Esophagus muscularis mucosa (tissue), 4 donors: Measurements from ENCODE around the gene LMX1B. TPM values are rescaled to one million over a fixed set of nuclear protein-coding genes. Genes with fewer than 3 reads are reported as not detected.

Source experiments
- DNase-seq: peaks from one replicate; pipeline ENCODE4 v3.0.0-alpha.2; 2017; ENCODE audit errors: extremely low spot score
- H3K27ac ChIP-seq, 4 donors: fragments of 200-600 bp; sonication (generic); replicated peaks in 1 of 4; 1 replicate in 3 of 4; 2 replicates in 1 of 4; pipeline ENCODE4 v1.5.1; 2016 to 2019; ENCODE audit warnings: mild to moderate bottlenecking in 1 of 4
- H3K27me3 ChIP-seq, 4 donors: fragments of 200-600 bp; sonication (generic); one replicate each; pipeline versions ENCODE4 v1.5.1 to v1.6.0; 2016 to 2019
- H3K36me3 ChIP-seq, 4 donors: fragments of 200-600 bp; sonication (generic); one replicate each; pipeline ENCODE4 v1.5.1; 2016 to 2019
- H3K4me1 ChIP-seq, 4 donors: fragments of 200-600 bp; sonication (generic); one replicate each; pipeline ENCODE4 v1.5.1; 2016 to 2019
- H3K4me3 ChIP-seq, 4 donors: fragments of 200-600 bp; sonication (generic); 1 replicate in 2 of 4; 2 replicates in 2 of 4; pipeline ENCODE4 v1.5.1; 2016 to 2019; ENCODE audit warnings: mild to moderate bottlenecking in 4 of 4, moderate library complexity in 1 of 4
- H3K9me3 ChIP-seq, 4 donors: fragments of 200-600 bp; sonication (generic); 1 replicate in 3 of 4; 2 replicates in 1 of 4; pipeline ENCODE4 v1.5.1; 2016 to 2019
- EP300 ChIP-seq: sonication (generic); formaldehyde crosslinking; IDR thresholded peaks from one replicate; pipeline ENCODE4 v1.6.1; 2017; ENCODE audit warnings: antibody characterized with exemption
- POLR2A ChIP-seq: fragments of 450-650 bp; IDR thresholded peaks from one replicate; pipeline ENCODE4 v1.6.1; 2017; ENCODE audit warnings: antibody characterized with exemption, moderate library complexity, mild to moderate bottlenecking, low read depth
- POLR2AphosphoS5 ChIP-seq, 2 donors: sonication (generic); formaldehyde crosslinking; IDR thresholded peaks; one replicate each; pipeline ENCODE4 v1.6.1; 2017; ENCODE audit warnings: antibody characterized with exemption in 2 of 2
- WGBS: methylation state at CpG from one replicate; pipeline ENCODE4 v1.1.5; 2018; 5-methylcytosine and 5-hydroxymethylcytosine counted together
- intact Hi-C: fragments of 100-400 bp; cut with DNase I; formaldehyde crosslinking; loops from one replicate; pipeline ENCODE4 v1.15.1; 2023
- total RNA-seq, 4 donors: library from RNA; depleted of rRNA; stranded (reverse); fragments of >200 nt; gene quantifications; one replicate each; pipeline versions ENCODE4 v1.1.0 to v1.2.1, GENCODE V29; 2016
- TF ChIP-seq, protein P1 (sequence below), 3 experiments: fragments of 200-600 bp in 2 of 3; fragments of 450-650 bp in 1 of 3; sonication (generic) in 2 of 3; IDR thresholded peaks; one replicate each; pipeline ENCODE4 v1.5.1; 2017 to 2019; ENCODE audit warnings: antibody characterized with exemption in 3 of 3, mild to moderate bottlenecking in 2 of 3, moderate library complexity in 1 of 3

LMX1B gene
- total RNA-seq, 4 donors from 2014 or later: under 0.01 to 0.66 (median 0.24) TPM

DNA sequence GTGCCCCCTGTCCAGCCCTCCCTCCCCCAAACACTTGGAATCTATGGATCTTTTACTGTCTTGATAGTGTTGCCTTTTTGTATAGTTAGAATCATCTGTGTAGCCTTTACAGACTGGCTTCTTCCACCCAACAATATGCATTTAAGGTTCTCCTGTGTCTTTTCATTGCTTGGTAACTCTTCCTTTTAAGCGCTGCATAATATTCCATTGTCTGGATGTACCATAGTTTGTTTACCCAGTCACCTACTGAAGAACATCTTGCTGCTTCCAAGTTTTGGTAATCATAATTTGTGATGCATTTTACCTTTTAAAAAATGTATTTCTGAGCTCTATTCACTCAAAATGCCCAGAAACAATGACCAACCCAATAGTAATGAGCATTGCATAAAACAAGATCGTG, 17.7 kb upstream of the LMX1B start:
- Histone ChIP-seq H3K27me3 (peaks cover 0 to 50% (median 3%) of the 10 kb centered on the region in 4 donors), H3K4me3 (no peak overlapping the region), H3K36me3 (no peaks in the 10 kb centered on the region), H3K4me1 (no peaks in the 10 kb centered on the region), H3K9me3 (no peaks in the 10 kb centered on the region), H3K27ac (no peak overlapping the region)
- 95% methylated on average over 2 of the region's 2 CpGs for WGBS
- no peak for DNase-seq
- intact Hi-C loops: no loop called here
- TF ChIP-seq POLR2A (no peak), EP300 (no peak), POLR2AphosphoS5 (IDR thresholded peaks at IDR 0.05) (no peak)
- TF ChIP-seq, protein P1, sequence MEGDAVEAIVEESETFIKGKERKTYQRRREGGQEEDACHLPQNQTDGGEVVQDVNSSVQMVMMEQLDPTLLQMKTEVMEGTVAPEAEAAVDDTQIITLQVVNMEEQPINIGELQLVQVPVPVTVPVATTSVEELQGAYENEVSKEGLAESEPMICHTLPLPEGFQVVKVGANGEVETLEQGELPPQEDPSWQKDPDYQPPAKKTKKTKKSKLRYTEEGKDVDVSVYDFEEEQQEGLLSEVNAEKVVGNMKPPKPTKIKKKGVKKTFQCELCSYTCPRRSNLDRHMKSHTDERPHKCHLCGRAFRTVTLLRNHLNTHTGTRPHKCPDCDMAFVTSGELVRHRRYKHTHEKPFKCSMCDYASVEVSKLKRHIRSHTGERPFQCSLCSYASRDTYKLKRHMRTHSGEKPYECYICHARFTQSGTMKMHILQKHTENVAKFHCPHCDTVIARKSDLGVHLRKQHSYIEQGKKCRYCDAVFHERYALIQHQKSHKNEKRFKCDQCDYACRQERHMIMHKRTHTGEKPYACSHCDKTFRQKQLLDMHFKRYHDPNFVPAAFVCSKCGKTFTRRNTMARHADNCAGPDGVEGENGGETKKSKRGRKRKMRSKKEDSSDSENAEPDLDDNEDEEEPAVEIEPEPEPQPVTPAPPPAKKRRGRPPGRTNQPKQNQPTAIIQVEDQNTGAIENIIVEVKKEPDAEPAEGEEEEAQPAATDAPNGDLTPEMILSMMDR (IDR thresholded peaks at IDR 0.05): no peak

DNA sequence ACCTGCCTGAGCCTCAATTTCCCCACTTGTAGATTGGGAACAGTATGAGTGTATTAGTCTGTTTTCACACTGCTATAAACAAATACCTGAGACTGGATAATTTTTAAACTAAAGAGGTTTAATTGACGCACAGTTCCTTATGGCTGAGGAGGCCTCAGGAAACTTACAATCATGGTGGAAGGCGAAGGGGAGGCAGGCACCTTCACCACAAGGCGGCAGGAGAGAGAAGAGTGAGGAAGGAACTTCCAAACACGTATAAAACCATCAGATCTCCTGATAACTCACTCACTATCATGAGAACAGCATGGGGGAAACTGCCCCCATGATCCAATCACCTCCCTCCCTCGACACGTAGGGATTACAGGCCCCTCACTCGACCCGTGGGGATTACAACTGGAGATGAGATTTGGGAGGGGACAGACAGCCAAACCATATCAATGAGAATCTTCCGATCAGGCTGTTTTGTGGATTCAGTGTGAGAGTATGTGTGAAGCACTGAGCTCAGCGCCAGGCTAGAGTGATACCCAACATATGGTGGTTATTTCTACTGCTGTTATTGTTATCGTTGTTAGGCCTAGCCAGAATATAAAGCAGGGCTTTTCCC, 14.6 kb upstream of the LMX1B start:
- H3K27me3 ChIP-seq: peaks cover 0 to 45% (median 1%) of the 10 kb centered on the region in 4 donors
- no peak for TF ChIP-seq POLR2A
- TF ChIP-seq POLR2AphosphoS5 (IDR thresholded peaks at IDR 0.05): no peak
- no peak for TF ChIP-seq EP300
- TF ChIP-seq, protein P1 (IDR thresholded peaks at IDR 0.05): no peak
- no peak overlapping the region for H3K4me3 ChIP-seq
- H3K4me1 ChIP-seq: no peaks in the 10 kb centered on the region
- DNase-seq: no peak
- no peak overlapping the region for H3K27ac ChIP-seq
- 57% methylated on average over 11 of the region's 11 CpGs for WGBS
- intact Hi-C loops: no loop called here
- H3K36me3 ChIP-seq: no peaks in the 10 kb centered on the region
- H3K9me3 ChIP-seq: no peaks in the 10 kb centered on the region

DNA sequence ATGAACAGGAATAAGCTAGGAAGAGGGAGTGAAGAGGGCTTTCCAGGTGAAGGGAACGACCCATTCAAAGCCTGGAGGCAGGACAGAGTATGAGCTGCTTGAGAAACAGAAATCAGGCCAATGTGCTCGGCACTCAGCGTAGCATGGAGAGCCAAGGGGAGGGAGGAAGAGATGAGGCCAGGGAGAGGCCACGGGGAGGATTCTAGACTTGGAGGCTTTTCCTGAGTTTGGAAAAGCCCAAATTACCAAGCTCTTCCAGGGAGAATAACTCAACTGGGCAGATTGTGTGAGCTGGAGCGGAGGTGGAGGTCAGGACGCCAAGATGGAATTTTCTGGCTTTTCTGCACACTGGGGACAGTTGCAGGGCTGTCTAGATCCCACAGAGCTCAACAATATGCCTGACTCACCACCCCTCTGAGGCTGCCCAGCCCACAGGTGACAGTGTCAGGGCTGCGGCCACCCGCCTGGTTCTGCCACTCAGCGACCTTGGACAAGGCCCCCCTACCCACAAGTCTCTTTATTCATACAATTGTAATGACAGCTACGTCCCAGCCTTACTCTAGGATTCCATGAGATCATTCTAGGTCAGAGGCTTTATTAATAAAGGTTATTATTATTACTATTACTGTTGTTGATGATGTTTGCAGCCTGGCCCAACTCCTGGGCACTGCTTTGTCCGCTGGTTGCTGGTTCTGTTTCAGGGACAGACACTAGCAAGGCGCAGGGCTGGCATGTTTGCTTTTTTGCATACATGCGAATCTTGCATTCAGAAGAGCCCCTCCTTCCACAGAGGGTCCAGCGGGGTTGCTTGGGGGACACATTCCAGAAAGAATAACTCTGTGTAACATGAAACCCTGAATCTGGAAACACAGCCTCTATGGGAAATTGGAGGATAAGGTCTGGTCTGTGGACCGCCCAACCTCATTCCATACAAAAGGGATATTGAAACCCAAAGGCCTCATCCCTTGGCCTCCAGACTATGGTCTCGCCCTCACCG, 9.4 kb upstream of the LMX1B start:
- WGBS: 78% methylated on average over 17 of the region's 17 CpGs
- no peak for DNase-seq
- intact Hi-C loops: no loop called here
- Histone ChIP-seq H3K36me3 (no peaks in the 10 kb centered on the region), H3K27ac (no peak overlapping the region), H3K4me3 (no peak overlapping the region), H3K4me1 (peaks cover 0 to 6% (median 0%) of the 10 kb centered on the region in 4 donors), H3K27me3 (peaks cover 0 to 44% (median under 1%) of the 10 kb centered on the region in 4 donors), H3K9me3 (no peaks in the 10 kb centered on the region)
- TF ChIP-seq, protein P1 (IDR thresholded peaks at IDR 0.05): no peak
- no peak for TF ChIP-seq EP300
- no peak for TF ChIP-seq POLR2AphosphoS5 (IDR thresholded peaks at IDR 0.05)
- TF ChIP-seq POLR2A: no peak

DNA sequence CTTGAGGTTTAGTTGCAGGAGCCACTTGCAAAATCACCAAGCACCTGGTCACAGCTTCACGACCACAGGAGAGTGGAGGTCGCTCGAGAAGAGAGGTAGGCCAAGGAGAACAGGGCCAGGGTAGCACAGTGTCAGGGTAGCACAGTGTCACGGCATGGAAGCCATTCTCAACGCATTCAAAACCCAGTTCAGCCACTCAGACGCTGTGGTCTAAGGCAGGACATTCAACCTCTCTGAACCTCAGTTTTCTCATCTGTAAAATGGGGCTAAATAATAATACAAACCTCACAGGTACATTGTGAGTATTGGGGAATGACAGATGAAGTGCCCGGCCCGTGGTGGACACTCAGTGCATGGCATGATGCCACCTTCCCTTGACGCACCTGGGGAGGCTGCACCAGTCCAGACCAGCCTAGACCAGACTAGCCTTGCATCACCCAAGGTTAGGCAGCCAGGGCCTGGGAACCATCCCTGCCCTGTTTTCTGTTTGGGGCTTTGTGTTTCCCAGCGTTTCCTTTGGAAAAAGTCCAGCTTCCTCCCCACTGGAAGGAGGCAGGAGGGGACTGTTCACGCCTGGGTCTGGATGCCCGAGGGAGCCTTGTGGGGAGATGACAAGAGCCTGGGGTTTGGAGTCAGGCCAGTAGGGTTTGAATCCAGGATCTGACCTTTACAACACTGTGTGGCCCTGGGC, 7.8 kb upstream of the LMX1B start:
- H3K4me3 ChIP-seq: no peak overlapping the region
- peaks cover 5 to 19% (median 11%) of the 10 kb centered on the region in 4 donors for H3K4me1 ChIP-seq
- WGBS: 70% methylated on average over 12 of the region's 12 CpGs
- peaks cover 0 to 47% (median 13%) of the 10 kb centered on the region in 4 donors for H3K27me3 ChIP-seq
- TF ChIP-seq, protein P1 (IDR thresholded peaks at IDR 0.05): no peak
- TF ChIP-seq POLR2AphosphoS5 (IDR thresholded peaks at IDR 0.05) (no peak), POLR2A (no peak), EP300 (no peak)
- no peak overlapping the region for H3K27ac ChIP-seq
- intact Hi-C loops: no loop called here
- H3K36me3 ChIP-seq: no peaks in the 10 kb centered on the region
- DNase-seq: no peak
- H3K9me3 ChIP-seq: no peaks in the 10 kb centered on the region
